IMR-90 (cell line): ENCODE measurements around the gene NCSTN.

Experiments
- BHLHE40 ChIP-seq: fragments of 150-350 bp; IDR thresholded peaks from 2 replicates; pipeline ENCODE4 v1.6.1; 2016; ENCODE audit warnings: mild to moderate bottlenecking, low read depth, low read length
- CEBPB ChIP-seq: IDR thresholded peaks from 2 replicates; pipeline ENCODE4 v1.6.1; 2012; ENCODE audit warnings: low read depth, low read length, improper control_type of control experiment
- FOS ChIP-seq: fragments of 150-350 bp; IDR thresholded peaks from 2 replicates; pipeline ENCODE4 v1.6.1; 2016; ENCODE audit warnings: low read depth, low read length
- MXI1 ChIP-seq: IDR thresholded peaks from 2 replicates; pipeline ENCODE4 v1.6.1; 2012; ENCODE audit warnings: low read depth, mild to moderate bottlenecking, low read length, moderate library complexity, borderline replicate concordance
- NFE2L2 ChIP-seq: fragments of 150-350 bp; IDR thresholded peaks from 2 replicates; pipeline ENCODE4 v1.6.1; 2016; ENCODE audit warnings: low read depth, mild to moderate bottlenecking, low read length
- POLR2A ChIP-seq: IDR thresholded peaks from 2 replicates; pipeline ENCODE4 v1.6.1; 2012; ENCODE audit warnings: mild to moderate bottlenecking, low read depth, low read length
- RAD21 ChIP-seq: IDR thresholded peaks from 2 replicates; pipeline ENCODE4 v1.6.1; 2012; ENCODE audit warnings: low read length, improper control_type of control experiment
- RFX5 ChIP-seq: IDR thresholded peaks from 2 replicates; pipeline ENCODE4 v1.8.0; 2012; ENCODE audit warnings: low read depth, mild to moderate bottlenecking, low read length, moderate library complexity
- SMC3 ChIP-seq: fragments of 150-350 bp; IDR thresholded peaks from 2 replicates; pipeline ENCODE4 v1.6.1; 2016; ENCODE audit warnings: low read depth, mild to moderate bottlenecking, antibody characterized with exemption, low read length, moderate library complexity
- TF ChIP-seq, protein P1 (sequence below): conservative IDR thresholded peaks from 2 replicates; pipeline ENCODE4 v1.5.1; 2012; ENCODE audit warnings: mild to moderate bottlenecking, low read depth, low read length, improper control_type of control experiment
- TF ChIP-seq, protein P2 (sequence below): fragments of 150-350 bp; IDR thresholded peaks from 2 replicates; pipeline ENCODE4 v1.6.1; 2017; ENCODE audit warnings: mild to moderate bottlenecking, antibody characterized with exemption, low read length, low read depth

DNA sequence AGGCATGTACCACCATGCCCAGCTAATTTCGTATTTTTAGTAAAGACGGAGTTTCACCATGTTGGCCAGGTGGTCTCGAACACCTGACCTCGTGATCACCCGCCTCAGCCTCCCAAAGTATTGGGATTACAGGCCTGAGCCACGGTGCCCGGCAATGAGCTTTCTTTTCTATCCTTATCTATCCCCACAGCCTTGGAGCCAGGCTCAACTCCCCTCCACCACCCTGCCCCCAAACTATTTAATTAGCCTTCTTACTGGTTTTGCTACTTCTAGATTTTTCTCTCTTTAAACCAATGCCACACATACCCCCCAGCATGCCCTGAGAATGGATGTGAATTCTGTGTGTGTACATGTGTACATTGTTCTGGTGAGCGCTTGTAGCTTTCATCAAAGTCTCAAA is 51.5 kb downstream of the NCSTN start:
- TF ChIP-seq POLR2A, result no peak
- TF ChIP-seq, protein P1, sequence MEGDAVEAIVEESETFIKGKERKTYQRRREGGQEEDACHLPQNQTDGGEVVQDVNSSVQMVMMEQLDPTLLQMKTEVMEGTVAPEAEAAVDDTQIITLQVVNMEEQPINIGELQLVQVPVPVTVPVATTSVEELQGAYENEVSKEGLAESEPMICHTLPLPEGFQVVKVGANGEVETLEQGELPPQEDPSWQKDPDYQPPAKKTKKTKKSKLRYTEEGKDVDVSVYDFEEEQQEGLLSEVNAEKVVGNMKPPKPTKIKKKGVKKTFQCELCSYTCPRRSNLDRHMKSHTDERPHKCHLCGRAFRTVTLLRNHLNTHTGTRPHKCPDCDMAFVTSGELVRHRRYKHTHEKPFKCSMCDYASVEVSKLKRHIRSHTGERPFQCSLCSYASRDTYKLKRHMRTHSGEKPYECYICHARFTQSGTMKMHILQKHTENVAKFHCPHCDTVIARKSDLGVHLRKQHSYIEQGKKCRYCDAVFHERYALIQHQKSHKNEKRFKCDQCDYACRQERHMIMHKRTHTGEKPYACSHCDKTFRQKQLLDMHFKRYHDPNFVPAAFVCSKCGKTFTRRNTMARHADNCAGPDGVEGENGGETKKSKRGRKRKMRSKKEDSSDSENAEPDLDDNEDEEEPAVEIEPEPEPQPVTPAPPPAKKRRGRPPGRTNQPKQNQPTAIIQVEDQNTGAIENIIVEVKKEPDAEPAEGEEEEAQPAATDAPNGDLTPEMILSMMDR, result no peak
- TF ChIP-seq BHLHE40, result no peak
- no peak for TF ChIP-seq RAD21
- TF ChIP-seq RFX5, result no peak
- no peak for TF ChIP-seq SMC3
- no peak for TF ChIP-seq FOS
- no peak for TF ChIP-seq CEBPB
- no peak for TF ChIP-seq MXI1
- TF ChIP-seq, protein P2, sequence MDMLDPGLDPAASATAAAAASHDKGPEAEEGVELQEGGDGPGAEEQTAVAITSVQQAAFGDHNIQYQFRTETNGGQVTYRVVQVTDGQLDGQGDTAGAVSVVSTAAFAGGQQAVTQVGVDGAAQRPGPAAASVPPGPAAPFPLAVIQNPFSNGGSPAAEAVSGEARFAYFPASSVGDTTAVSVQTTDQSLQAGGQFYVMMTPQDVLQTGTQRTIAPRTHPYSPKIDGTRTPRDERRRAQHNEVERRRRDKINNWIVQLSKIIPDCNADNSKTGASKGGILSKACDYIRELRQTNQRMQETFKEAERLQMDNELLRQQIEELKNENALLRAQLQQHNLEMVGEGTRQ, result no peak
- TF ChIP-seq NFE2L2, result no peak
